Measurements from ENCODE around the gene ZNF57.
"Not testable (repeated sequence)": the region's sequence is repeated elsewhere in the genome, so short reads cannot be mapped to it uniquely, and the experiment has no call there.

ZNF57 gene

DNA sequence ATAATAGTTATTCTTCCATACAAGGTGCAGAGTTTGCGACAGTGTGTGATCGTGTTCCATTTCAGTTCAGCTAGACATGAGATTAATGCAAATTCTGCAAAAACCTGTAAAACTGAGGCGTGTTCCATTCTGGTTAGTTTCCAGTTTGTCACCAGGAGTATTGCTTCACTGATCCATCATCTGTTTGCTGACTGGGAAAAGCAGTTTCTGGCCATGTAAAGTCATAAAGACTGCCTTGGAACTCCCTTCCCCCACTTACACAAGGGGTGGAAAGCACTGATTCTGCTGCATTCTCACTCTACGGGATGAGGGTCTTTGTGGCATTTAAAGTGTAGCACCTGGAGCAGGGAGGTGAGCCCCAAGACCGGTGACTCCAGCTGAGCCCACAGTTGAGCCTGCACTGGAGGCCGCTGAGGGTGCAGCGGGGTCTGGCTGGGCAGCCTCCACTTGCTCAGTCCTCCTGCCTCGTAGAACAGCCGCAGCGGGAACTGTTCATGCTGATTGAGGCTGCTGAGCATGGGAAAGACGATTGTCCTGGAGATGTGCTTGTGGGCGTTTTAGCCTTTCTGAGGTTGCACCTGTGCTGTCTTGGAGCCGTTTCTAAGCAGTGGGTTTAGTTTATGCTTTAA lies 2.0 kb downstream of the ZNF57 start:
- no peak for DNase-seq

DNA sequence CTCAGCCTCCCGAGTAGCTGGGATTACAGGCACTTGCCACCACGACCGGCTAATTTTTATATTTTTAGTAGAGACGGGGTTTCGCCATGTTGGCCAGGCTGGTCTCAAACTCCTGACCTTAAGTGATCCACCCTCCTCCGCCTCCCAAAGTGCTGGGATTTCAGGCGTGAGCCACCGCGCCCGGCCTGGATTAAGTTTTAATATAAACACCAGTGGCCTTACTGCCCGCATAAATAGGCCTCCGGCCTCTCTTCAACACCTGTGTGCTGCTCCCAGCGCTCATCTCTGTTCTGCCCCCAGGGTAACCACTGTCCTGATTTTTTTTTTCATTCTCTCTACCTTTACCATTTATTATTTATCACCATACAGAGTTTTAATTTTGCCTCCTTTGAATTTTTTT lies 2.6 kb downstream of the ZNF57 start:
- DNase-seq: not testable (repeated sequence)

GRCh38 chr19:2905918-2906519 lies 5.3 kb downstream of the ZNF57 start:
- DNase-seq: no peak

- no peak for DNase-seq
These were observed 6.0 kb downstream of the ZNF57 start for GRCh38 chr19:2906631-2907195.

DNA sequence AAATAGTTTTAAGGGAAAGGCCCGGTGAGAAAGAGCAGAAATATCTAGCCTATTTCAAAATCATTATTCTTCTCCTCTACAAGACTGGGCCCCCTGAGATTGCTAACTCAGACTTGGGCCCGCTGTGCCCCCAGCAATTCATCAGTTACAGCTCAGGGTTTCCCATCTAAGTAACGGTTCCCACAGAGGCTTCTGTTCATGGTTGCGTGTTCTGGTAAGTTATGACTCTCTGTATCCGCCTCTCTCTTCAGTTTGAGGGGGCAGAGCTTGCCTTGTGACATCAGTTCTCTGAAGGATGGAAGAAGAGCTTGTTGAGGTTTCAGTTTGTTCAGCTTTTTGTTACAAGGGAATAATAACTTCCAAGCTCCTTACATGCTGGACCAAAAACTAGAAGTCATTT lies 11.6 kb downstream of the ZNF57 start:
- no peak for DNase-seq

DNA sequence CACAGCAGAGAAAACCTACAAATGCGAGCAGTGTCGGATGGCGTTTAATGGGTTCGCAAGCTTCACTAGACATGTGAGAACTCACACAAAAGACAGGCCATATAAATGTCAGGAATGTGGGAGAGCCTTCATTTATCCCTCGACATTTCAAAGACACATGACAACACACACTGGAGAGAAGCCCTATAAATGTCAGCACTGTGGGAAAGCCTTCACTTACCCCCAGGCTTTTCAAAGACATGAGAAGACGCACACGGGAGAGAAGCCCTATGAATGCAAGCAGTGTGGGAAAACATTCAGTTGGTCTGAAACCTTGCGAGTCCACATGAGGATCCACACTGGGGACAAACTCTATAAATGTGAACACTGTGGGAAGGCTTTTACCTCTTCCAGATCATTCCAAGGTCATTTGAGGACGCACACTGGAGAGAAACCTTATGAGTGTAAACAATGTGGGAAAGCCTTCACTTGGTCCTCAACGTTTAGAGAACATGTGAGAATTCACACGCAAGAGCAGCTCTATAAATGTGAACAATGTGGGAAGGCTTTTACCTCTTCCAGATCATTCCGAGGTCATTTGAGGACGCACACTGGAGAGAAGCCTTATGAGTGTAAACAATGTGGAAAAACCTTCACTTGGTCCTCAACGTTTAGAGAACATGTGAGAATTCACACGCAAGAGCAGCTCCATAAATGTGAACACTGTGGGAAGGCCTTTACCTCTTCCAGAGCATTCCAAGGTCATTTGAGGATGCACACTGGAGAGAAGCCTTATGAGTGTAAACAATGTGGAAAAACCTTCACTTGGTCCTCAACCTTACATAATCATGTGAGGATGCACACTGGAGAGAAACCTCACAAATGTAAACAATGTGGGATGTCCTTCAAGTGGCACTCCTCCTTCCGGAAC lies 16.8 kb downstream of the ZNF57 start:
- no peak for DNase-seq

- DNase-seq: no peak
These were observed 22.3 kb downstream of the ZNF57 start for GRCh38 chr19:2922987-2923386.

- no peak for DNase-seq
These were observed 22.8 kb downstream of the ZNF57 start for GRCh38 chr19:2923510-2923909.

- DNase-seq: no peak
These were observed 25.8 kb downstream of the ZNF57 start for GRCh38 chr19:2926341-2927031.

GRCh38 chr19:2927032-2927430 lies 26.3 kb downstream of the ZNF57 start:
- DNase-seq: no peak

GRCh38 chr19:2933490-2933910 lies 32.8 kb downstream of the ZNF57 start:
- DNase-seq: no peak

DNA sequence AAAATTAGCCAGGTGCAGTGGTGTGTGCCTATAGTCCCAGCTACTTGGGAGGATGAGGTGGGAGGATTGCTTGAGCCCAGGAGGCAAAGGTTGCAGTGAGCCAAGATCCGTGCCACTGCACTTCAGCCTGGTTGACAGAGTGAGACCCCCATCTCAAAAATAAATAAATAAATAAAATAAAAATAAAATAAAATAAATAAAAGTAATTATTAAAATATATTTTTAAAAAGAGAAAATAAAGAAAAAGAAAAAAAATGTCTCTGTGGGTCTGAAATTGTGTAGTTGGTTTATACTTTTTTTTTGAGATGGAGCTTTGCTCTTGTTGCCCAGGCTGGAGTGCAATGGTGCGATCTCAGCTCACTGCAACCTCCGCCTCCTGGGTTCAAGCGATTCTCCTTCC lies 35.1 kb downstream of the ZNF57 start:
- DNase-seq: not testable (repeated sequence)

DNA sequence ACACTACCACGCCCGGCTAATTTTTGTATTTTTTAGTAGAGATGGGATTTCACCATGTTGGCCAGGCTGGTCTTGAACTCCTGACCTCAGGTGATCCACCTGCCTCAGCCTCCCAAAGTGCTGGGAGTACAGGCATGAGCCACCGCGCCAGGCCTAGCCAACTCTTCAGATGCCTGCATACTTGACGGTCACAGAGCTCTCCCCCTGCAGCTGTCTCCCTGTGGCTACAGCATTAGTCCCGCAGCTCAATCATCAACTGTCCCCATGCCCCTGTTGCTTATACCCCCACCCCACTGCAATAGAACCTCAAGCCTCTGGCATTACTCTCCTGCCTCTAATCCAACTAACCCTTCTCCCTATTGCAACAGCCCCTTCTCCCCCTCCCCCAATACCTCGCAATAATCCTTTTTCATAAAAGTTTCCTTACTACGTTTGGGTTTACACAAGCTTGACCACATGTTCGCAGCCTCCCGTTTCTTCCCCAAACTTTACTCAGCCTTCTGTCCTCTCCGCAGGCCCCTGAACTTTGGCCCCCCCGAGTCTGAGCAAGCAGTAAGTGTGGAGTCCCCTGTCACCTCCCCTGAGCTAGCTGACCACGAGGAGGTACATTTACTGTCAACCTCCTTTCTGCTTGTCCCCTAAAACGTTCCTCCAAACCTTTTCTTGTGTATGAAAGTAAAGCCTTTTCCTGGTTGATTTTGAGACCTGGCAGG lies 42.4 kb downstream of the ZNF57 start:
- no peak for DNase-seq

DNA sequence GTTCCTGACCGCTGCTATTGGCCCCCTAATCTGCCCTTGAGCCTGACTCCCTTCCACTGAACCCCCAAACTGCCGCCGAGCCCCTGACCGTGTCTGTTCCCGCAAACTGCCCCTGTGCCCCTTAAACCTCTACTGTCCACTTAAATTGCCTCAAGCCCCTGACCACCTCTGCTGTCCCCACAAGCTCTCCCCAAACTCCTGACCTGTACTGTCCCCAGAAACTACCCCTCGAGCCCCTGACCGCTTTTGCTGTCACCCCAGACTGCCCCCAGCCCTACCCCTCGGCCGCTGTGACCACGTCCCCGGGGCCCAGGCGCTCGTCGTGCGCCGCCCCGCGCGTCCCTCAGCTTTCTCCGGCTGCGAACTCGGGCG lies 43.7 kb downstream of the ZNF57 start:
- DNase-seq: no peak

DNA sequence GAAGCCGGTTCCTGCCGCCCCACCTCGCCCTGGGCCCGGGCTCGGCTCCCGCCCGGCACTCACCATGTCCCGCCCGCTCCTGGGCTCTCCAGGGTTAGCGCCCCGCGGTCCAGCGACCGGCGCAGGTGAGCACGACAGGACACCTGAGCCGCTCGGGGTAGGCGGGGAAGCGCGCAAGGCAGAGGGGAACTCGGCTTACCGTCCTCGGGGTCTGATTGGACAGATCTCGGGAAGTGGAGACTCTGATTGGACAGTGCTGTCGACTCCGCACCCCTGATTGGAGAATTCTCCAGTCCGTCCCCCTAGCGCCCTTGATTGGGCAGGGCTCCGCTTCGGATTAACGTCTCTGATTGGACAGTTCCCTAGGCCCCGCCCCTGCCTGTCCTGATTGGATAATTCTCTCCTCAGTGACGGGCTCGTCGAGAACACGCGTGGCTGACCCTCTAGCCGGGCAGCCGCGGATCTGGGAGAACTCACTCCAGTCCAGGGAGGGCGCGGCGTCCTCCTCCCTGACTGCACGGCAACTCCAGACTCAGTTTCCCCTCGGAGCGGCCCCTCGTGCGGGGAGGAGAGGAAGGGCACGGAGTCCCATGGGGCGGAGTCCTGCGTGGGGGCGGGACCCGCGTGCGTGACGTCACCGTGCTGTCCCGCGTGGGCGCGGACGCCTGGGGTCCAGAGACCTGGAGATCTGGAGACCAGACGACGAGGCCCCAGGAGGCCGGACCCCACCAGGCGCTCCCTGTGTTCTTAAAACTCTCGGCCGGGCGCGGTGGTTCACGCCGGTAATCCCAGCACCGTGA lies 44.2 kb downstream of the ZNF57 start, which contains the start of gene ZNF77:
TSS of gene ZNF77 (minus strand) at position 197 of the 800 bp plus-strand sequence. CDS start at position 66, 131 bp downstream.
- DNase-seq: peak; percentile 99

DNA sequence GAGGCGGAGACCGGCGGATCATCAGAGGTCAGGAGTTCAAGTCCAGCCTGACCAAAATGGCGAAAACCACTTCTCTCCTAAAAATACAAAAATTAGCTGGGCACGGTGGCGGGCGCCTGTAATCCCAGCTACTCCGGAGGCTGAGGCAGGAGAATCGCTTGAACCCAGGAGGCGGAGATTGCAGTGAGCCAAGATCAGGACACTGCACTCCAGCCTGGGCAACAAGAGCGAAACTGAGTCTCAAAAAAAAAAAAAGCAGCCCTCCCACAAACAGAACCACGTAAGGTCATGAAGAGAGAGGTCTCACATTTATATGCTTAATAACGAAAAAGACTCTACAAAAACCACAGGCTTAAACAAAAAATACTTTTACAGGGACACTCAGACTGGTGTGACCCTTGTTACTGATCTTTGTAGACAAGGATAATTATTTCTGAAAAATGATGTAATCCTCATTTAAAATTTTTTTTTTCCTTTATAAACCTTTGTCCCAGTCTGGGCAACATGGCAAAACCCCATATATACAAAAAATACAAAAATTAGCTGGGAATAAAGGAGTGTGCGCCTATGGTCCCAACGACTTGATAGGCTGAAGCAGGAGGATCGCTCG lies 45.0 kb downstream of the ZNF57 start:
- DNase-seq: no peak

DNA sequence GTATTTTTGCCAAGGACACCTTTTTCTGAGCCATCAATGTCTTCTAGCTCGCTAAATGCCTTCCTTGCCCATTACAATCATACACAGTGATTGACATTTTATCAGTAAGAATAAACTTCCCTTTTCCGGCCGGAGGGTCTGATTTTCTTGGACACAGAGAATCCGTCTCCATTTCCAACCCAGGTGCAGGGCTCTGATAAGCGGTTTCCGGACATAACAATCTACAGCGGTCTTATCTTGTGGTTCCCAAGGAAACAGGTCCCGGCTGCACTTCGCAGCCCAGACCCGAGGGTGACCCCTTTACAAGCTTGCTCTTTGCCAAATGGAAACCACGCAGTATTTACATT lies 49.2 kb downstream of the ZNF57 start:
- DNase-seq: peak; percentile 35

- peak; percentile 100 for DNase-seq
These were observed 49.8 kb downstream of the ZNF57 start for GRCh38 chr19:2950286-2951124.

DNA sequence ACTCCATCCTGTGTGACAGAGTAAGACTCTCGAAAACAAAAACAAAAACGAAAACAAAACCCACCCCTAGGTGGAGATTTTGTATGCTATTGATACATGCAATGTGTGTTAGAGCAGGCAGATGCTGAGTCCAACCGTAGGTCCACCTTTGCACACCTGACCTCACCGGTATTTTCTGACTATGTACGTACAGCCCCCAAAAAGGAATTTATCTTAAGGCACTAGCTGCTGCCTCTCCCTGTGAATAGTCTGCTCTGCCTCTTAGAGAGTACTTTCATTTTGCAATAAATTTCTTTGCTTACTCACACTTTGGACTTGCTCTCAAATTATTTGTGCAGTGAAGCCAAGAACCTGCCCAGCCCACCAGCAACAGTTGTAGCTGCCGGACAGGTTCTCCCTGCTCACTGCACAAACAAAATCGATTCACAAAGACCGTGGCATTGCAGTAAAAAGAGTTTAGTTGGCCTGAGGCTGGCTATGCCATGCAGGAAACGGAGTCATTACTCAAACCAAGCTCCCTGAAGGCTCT lies 52.3 kb downstream of the ZNF57 start:
- DNase-seq: no peak

GRCh38 chr19:2957160-2957559 lies 56.4 kb downstream of the ZNF57 start:
- DNase-seq: no peak

Measured in inflammatory macrophage treated with lipopolysaccharide for 4 hours (primary cell).